GM19193 (cell line): ENCODE results near the gene NKD1.

ENCODE experiments used
- POLR2A ChIP-seq: IDR thresholded peaks from 4 replicates; pipeline ENCODE4 v1.6.1; 2011; ENCODE audit not compliant: insufficient read depth, insufficient read length; ENCODE audit errors: extremely low read depth

Gene NKD1

DNA sequence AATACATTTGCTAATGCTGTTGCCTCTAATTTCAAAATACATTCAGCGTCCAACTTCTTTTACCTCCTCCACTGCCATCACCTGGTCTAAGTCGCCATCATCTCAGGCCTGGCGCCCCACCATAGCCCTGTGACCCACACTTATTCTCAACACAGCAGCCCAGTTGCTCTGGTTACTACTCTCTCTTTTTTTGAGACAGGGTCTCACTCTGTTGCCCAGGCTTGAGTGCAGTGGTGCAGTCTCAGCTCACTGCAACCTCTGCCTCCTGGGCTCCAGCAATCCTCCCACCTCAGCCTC lies 7.5 kb upstream of the NKD1 start:
- no peak for TF ChIP-seq POLR2A

DNA sequence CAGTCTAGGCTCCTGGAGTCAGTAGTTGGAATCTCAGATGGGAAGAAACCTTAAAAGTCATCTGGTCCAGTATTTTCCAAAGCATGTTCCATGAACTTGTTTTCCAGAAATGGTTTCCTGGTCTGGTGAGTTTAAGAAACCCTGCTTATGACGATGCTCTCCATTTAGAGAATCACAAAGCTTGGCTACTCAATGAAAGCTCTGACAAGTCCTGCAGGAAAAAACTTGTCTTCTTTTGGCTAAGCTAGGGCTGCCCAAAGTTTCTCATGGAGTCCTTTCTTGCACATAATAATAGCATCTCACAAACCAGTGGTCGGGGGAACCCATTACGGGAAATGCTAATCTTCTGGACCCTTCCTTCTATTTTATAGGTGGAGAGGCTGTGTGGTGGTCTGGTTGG lies 5.5 kb upstream of the NKD1 start:
- TF ChIP-seq POLR2A = no peak

DNA sequence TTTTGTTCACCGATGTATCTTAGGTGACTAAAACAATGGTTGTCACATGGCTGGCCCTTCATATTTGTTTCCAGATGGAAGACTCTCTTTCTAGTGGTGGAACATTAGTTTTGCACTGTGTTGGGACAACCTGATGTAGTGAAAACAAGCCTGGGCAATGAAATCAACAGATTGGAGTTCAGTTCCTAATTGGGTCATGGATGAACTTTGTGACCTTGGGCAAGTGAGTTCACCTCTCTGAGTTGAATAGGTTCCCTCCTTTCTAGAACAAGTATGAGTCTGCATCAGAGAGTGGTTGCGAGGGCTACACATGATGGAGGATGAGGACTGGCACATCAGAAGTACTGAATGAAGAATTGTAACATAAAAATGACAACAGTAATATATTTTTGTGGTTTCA lies 2.1 kb upstream of the NKD1 start:
- TF ChIP-seq POLR2A = no peak

DNA sequence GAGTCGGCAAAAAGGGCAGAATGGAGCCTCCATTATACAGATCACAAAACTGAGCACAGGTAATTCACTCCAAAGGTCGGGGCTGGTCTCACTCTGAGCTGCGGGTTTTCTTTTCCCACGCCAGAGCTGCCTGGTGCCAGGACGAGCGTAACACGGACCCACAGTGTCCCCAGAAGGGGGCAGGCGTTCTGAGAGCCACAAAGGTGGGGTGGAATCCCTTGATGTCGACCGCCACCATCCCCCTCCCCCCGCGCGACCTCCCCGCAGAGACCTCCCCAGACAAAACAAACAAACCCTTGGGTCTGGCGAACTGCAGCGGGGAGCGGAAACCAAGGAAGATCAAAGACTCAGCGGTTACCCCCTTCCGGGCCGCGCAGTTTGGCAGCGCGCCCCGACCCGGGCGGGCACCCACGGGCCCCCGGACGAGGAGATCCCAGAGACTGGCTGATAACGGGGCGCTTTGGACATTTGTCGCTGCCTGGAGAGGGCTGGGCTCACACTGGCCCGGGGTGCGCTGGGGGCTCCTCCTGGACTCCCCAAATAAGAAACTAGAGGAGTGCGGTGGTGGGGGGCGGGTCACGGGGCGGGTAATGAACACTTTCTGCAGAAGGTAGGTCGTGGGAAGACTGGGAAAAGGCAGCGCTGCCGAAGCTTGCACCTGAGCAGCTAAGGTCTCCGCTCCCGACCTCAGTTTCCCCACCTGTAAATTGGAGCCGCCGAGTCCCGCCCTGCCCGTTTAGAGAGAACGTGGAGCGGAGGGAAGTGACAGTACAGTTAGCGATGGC lies 664 bp upstream of the NKD1 start:
- TF ChIP-seq POLR2A = no peak

DNA sequence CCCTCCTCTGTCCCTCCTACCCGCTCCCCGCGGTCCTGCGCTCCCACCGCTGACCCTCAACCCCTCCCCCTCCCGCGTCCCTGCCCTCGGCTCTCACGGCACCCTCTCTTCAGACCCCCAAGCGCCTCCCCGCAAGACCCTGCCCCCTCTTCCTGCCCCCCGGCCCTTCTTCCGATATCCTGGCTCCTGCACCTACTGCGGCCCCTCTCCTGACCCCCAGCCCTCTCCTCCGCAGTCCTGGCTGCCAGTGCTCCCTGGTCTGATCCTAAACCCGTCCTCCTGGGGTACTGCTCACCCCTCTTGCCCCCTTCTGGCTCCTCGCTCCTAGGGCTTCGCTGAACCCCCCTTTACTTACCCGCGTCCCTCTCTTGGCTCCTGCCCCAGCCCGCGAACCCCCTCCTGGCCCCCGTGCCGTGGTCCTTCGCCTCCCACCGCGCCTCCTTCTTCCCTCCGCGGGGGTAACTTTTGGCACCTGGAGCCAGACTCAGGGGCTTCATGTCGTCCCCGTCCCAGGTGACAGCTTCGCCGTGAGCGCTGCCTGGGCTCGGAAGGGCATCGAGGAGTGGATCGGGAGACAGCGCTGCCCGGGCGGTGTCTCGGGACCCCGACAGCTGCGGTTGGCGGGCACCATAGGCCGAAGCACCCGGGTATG lies 839 bp downstream of the NKD1 start:
- TF ChIP-seq POLR2A = no peak

DNA sequence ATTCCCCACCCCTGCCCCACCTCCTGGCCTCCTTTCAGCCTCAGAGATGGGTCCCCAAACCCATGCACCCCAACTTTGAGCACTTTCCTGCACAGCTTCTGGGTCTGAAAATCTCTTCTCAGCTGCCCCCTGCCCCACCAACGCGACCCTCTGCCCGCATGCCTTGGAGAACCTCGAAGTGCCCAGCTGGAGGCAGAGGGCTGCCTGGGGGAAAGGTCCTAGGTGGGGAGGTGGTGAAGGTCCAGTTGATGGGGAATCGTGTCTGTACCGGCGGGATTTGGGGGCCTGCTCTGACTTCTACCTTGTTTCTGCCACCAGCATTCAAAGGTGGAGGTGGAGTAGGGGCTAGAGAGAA lies 1.3 kb downstream of the NKD1 start:
- TF ChIP-seq POLR2A = no peak

DNA sequence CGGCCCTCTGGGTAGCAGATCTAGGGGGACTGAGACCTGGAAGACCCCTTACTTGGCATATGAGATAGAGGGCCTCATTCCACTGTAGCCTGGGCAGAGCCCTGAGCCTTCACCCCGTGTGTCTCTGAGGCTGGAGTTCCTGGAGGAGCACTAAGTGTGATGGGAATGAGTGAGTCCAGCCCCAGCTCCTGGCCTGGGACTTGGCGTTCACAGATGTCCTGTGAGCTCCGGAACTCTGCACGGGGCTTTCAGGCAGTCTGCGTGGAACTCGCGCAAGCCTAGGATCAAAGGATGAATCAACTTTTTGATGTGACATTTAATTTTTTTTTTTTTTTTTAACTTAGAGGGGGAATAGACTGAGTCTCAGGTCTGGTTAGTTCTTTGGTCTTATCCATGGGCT lies 1.8 kb downstream of the NKD1 start:
- no peak for TF ChIP-seq POLR2A

DNA sequence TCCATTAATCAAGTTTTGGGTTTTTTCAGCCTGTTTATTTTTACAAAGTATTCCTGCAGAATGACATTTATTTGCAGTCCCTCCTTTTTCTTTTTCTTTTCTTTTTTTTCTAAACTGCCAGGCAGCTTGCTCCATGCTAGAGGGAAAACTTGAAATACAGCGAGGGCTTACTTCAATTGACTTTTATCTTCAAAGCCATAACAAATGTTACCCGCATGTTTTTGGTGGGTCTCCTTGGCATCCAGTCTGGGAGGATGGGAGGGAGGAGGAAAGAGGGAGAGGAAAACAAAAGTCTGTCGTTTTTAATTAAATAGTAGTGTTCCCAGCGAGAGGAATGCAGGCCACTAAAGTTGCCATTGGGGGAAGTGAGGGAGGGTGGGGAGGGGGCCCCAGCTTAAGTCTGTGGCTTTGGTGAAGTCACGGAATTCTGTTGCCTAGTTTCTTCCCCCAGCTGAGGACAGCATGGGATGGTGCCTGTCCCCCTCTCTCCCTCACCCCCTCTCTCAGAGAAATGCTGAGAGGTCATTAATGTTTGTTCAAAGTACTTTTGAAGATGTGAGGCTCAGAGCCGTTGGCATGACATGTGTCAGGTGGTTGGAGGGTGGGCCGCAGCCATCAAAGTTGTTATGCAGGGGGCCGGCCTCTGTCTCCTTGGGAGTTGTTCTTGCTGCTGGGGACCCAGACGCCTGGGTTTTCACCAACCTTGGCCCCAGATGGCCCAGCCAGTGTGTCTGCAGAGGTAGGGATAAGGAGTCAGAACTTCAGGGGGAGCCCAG lies 2.9 kb downstream of the NKD1 start:
- no peak for TF ChIP-seq POLR2A

DNA sequence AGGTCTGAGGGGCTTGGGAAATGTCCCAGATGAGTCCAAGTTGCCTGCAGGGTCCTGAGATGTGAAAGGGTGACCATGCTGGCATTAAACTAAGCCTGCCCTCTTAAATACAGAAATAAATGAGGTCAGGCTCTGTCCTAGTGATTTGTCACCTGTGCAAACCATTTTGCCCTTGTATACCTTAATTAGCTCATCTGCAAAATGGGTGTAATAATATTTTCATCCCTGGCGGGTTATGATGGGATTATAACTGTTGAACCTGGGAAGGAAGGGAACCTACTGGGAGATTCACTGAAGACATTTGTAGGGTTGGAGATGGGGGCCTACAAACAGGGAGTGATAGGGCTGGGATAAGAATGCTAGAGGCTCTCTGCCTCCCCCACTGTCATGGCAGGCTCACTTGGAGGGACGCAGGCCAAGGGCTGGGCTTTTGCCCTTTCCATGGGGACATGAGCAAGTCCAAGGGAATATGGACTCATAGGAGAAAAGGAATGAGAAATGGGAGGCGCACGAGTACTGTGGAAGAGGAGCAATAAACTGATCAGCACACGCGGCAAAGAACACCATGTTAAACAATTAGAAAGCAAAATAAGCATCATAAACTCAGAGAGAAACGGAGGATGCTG lies 4.4 kb downstream of the NKD1 start:
- TF ChIP-seq POLR2A = no peak

DNA sequence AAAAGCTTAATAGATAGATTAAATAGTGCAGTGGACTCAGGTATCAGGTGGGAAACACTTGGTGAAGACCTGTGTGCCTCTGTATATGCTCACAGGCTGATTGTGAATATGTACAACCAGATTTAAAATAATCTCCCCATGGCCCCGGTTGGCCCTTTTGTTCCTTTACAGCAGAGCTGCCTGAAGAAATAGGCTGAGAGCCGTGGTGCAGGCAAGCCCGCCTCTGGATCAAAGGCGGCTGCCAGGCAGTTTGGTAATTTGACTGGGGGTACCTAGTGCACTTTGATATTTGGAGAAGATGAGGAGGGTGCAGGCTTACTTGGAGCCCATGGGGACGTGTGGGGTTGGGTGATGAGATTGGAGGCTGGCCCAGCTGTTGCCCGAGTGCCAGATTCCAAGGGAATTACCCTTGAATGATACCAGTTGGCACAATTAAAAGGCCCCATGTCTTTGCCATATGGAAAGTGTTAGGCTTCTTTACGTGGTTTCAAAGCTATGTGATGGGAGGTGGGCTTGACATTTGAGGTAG lies 5.0 kb downstream of the NKD1 start:
- no peak for TF ChIP-seq POLR2A

DNA sequence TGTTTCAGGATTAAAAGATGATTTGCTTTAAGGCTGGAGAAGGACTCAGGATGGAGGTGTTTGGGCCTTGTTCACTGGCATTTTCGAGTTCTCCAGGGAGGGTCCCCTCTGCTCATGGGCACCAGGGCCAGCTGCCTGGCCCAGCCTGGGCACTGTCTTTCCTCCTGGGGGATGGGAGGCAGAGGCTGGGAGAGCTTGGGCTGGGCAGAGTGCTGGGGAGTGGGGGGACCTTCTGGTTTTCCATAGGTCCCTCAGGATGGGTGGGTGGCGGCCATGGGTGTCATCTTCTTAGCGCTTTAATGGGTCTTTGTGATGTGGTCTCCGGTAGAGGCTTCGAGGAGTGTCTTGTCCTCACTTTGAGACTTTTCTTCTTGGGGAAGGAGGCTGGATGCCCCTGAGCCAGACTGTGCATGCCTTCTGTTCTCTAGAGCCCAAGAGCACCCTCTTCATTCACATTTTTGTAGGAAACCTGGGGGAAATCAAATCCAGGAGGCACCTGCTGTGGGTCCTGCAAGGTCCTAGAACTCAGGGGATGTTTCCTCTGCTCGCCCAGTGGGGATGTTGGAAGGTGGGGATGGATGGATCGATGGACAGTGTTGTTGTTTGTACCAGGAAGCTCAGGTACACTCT lies 5.7 kb downstream of the NKD1 start:
- TF ChIP-seq POLR2A = no peak

DNA sequence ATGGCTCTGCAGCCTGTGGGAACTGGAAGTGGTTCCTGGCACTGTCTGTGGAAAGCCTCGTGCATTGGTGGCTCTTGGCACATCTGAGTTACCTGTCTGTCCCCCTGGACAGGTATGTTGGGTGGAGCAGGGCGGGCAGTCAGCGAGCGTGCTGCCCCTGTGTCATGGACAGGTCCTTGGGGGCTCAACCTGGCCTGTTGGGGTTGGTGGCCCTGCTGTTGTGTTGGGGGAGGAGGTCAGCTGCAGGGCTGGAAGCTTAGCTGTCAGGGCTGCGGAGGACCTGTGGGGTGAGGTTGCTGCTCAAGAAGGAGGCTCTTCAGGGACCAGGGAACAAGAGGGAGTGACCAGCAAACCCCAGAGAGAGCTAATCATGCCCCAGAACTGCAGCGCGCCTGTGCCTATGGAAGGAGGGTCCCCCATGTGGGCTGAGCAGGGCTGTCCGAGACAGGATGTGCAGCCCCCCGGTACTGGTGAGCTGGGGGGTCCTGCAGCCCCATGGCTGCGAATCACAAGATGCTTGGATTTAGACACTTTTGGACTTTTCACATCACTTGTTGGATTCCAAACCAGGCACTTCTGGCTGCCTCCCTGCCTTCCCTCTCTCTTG lies 7.2 kb downstream of the NKD1 start:
- no peak for TF ChIP-seq POLR2A

DNA sequence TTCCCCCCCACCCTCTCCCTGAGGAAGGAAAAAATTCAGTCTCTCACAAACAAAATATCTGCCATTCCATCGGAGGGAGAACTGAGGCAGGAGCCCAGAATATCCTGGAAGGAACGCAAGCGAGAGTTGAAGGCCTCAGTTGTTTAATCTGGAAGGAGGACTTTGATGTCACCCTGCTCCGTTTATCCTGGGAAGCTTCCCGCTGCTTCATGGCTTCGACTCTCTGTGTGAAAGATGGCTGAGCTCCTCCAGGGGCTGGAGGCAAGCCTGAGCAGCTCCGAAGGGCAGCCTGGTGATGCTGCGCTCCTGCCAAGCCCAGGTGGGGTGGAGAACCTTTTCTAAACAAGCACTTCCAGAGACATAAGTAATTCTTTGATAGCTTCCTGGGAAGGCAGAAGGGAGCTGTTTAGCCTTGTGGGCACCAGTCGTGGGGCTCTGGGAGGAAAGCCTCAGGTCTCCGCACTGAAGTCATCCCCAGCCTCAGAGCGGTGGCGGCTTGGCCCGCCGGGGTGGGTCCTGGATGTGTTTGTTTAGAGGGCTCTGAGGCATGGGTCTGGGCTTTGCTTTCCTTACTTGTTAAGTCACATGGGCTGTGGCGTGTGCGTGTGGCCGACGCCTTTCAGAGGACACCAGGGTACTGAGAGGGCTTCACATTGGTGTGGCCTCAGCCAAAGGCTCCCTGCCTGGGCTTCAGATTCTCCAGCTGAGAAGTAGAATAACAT lies 7.9 kb downstream of the NKD1 start:
- TF ChIP-seq POLR2A = no peak

DNA sequence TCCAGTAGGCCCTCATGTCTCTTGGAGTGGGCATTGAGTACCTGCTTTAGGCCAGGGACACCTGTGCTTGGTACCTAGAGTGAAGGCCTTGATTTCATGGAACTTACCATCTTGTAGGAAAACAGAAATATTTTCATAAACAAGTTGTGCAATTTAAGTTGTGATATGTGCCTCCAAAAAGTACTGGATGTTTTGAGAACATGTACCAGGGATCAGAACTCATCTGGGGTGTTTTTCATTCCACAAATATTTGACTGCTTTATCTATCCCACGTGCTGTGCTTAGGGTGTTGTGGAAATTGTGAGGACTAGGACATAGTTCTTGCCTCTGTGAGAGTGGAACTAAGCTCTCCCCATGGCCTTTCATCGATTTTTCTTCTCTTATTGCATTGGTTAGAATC lies 8.8 kb downstream of the NKD1 start:
- no peak for TF ChIP-seq POLR2A

DNA sequence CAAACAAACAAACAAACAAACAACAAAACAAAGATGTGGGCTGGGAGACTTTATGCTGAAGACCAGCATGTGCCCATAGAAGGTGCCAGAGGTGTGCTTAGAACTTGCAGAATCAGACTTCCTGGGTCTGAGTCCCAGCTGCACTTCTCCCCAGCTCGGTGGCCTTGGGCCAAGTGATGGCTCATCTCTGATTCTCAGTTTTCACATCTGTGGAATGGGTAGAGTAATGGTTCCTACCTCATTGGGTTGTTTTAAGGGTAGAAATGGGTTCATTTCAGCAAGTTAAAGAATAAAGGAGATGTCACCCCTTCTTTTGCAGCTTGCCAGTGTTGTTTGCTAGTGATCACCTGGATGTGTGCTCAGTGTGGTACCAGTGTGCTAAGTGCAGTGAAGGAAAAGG lies 10.7 kb downstream of the NKD1 start:
- TF ChIP-seq POLR2A = no peak

DNA sequence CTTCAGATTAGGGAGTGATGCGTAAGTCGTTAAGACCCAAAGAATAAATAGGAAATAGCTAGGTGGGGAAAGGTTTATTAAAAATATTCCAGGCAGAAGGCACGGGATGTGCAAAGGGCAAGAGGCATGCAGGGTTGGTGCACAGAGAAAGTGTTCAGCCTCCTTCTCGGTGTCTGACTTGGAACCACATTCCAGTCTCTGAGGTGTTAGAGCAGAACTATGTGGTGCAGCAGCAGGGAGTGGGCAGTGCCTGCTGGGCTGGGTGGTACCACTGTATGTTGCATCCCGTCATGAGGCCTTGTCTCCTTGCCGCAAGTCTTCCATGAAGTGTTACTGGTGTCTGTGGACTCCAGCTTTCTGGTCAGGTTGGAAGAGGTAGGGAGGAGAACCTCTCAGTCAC lies 11.1 kb downstream of the NKD1 start:
- no peak for TF ChIP-seq POLR2A
